HL-60/S4 treated with retinoic acid at 250 ng/mL for 4 days and 3 days (cell line): ENCODE measurements around the gene DNAJB8.

Experiments
- in situ Hi-C: fragments of 300-500 bp; cut with MboI; formaldehyde crosslinking; loops from 2 replicates; pipeline ENCODE4 v1.7.0; 2022; ENCODE audit warnings: low sequenced_read_pairs

The DNAJB8 gene

DNA sequence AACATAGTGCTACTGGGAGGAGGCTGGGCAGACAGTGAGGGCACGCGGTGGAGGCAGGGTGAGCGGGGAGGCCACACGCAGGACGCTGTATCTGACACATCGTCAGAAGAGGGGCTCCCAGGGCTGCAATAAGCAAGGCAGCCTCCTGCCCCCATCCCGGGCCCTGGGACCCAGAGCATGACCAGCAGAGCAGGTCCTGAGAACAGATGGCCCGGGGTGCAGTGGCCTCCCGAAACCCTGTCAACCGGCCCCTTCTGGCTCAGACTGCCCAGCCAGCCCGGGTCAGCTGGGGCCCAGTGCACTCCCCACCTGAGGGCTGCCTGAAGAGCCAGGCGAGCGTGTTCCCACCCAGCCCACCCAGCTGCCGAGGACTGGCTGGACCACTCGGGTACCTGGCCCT lies 37.4 kb downstream of the DNAJB8 start:
- in situ Hi-C loops = loop anchor here (10.0 kb wide), 1 partner anchor 176 kb away; no protein-coding TSS in a partner anchor

DNA sequence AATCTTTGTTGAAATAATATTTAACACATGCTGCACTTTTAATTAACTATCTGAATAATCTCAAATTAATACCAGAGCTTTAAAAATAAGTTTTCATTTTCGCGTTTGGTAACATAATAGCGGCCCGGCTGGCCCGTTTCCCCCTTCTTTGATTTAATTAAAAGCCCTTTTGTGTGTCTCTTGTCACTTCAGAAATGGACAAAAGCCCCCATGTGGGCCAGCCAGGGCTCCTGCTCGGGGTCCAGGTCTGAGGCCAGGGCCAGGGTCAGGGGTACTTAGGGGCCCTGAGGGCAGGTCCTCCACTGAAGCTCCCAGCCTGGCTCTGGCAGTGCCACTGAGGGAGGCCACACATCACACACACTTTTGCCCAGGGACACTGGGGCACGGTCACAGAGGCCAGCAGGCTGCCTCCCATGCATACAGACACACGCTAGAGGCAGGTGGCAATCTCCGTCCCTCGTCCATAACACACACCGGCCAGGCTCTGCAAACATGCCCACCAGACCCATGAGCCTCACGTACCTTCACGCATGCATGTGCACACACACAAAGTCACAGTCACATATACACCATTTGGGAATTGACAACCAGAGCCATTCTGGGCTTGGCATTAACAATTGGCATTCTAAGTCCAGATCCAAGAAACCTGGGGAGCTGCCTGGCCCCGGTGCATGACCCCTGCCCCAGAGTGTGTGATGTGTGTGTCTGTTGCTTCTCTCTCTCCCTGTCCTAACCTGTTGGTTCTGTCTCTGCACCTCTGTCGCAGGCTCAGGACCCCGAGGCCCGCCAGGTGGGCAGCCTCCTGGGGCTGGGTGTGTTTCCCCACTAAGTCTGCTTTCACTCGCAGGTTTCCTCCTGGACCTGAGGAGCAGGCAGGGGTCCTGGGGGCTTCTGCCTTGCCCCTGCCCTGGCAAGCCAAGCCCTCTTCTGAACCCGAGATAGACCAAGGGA lies 38.5 kb downstream of the DNAJB8 start:
- in situ Hi-C loops = loop anchor here (10.0 kb wide), 1 partner anchor 177 kb away; no protein-coding TSS in a partner anchor

DNA sequence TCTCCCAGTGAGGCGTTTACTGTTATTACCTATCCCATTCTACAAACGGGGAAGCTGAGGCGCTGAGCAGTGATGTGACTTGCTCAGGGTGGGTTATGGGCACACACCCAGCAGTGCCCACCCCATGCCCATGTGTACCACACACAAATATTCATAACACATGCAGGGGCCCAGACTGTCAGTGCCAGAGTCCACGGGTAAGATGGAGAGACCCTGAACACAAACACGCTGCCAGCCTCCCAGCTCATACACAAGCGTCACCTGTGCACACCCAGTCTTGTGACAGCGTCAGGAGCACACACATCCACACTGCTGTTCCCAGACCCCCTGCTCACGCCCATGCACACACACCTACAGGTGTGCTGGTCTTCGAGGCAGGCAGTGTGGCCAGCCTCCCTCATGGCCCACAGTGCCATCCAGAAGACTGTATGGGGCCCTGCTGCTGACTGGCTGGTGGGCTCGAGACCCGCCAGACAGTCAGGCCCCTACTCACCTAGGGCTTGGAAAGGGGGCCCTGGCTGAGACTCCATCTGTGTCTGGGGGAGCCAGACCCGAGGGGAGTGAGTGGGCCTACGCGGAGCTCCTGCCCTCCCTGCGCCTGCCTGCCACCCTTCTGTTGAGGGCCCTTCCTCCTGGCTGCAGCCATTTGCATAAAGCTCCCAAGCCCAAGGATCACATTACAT lies 39.4 kb downstream of the DNAJB8 start:
- in situ Hi-C loops = loop anchor here (10.0 kb wide), 1 partner anchor 177 kb away; no protein-coding TSS in a partner anchor

DNA sequence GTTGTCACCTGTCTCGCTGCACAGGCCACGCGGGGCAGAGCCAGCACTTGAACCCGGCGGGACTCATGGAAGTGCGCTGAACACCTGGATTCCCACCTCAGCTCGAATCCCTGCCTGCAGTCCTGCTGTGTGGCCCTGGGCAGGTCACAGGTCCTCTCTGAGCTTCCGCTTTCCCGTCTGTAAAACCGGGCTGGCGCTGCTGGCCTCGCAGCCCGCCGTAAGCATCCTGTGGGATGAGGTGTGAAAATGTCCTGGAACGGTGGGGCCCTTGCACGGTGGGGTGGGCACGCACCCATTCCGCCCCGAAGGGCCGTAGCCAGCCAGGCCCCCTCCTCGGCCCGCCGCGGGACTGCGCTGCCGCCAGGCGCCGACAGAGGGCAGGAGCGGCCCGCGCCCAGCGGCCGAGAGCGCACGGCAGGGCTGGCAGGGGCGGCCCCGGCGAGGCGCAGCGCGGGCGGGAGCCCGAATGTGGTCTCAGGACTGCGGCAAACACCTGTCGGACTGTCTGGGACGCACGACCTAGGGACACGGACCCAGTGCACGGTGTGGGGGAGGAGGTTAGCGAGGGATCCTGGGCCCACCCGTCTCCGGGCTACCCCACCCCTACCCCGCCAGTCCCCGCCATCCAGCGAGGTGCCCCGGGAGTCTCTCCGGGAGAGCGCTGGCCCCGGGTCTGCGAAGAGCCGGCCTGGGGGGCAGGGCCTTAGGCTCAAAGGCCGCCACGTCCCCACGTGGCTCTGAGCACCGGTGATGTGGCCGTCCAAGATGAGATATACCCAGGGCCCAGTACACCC lies 40.4 kb downstream of the DNAJB8 start:
- in situ Hi-C loops = loop anchor here (10.0 kb wide), 1 partner anchor 178 kb away; no protein-coding TSS in a partner anchor

DNA sequence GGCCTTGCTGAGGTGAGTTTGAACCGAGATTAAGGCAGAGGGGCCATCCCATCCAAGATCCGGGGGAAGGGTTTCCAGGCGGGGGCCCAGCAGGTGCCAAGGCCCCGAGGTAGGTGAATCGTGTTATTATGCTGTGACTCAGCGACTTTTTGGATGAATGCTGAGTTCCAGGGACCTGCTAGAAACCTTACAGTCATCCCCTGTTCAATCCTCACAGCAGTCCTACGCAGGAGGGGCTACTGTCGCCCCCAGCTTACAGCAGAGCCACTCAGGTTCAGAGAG lies 40.9 kb downstream of the DNAJB8 start:
- in situ Hi-C loops = loop anchor here (10.0 kb wide), 1 partner anchor 179 kb away; no protein-coding TSS in a partner anchor

DNA sequence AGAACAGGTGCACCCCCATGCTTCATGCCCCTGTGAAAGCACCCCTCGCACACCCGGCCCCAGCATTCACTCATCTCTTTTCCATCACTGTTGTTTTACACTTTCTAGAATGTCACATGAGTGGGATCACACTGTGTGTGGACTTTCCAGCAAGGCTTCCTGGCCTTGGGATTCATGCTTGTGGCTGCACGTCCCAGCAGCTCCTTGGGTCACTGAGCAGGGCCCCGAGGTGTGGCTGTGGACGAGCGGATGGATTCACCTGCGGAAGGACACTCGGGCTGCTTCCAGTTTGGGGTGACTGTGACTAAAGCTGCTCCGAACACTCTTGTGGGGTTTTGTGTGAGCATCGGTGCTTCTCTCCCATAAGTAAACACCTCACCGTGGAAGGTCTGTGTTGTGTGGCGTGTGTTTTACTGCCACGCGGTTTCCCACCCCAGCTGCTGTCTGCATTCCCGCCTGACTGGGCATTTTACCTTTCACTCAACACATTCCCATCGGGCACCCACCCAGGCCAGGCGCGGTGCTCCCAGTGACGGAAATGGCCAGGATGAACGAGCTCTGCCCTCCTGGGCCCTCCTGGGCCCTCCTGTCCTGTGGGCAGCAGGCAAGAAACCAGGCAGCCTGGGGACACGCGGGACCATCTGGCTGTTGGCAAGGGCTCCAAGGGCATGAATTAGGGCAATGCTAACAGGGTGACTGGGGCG lies 41.4 kb downstream of the DNAJB8 start:
- in situ Hi-C loops = loop anchor here (10.0 kb wide), 1 partner anchor 180 kb away; no protein-coding TSS in a partner anchor

DNA sequence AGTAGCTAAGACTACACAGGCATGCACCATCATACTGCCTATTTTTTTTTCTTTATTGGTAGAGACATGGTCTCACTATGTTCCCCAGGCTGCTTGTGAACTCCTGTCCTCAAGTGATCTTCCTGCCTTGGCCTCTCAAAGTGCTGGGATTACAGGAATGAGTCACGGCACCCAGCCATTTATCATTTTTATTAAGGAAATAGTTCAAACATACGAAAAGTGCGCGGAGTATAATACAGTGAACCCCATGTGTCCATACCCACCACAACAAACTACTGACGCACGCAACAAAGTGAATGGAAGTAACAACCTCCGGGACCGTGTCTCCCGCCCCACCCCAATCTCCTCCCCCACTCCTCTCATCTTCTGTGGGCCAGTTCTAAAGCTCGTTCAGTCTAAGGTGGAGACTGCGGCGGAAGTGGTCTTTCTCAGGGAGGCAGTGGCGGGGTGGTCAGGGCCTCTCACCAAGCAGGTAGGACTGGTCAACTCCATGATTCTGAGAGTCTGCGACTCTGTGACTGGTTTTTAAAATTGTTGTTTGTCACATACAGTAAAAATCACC lies 42.1 kb downstream of the DNAJB8 start:
- in situ Hi-C loops = loop anchor here (10.0 kb wide), 1 partner anchor 180 kb away; no protein-coding TSS in a partner anchor

DNA sequence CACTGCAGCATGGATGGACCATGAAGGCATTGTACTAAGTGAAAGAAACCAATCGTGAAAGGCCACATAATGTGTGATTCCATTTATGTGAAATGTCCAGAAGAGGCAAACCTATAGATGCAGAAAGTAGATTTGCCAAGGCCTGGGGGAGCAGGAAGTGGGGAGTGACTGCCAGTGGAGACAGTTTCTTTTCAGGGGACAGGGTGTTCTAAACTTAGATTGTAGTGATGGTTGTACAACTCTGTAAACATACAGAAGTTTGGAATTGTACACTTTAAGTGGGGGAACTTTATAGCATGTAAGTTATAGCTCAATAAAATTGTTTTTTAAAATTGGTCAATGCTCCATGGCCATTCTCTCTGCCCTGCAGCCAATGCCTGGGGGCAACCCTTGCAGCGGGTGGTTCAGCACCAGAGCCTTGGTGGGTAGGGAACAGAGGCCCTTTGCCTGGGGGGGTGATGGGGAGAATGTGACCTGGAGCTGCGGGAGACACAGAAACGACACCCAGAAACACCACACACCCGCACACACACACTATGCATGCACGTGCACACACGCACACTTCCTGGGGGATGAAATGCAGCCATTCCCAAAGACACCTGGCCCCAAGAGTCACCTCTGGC lies 43.1 kb downstream of the DNAJB8 start:
- in situ Hi-C loops = loop anchor here (10.0 kb wide), 1 partner anchor 181 kb away; no protein-coding TSS in a partner anchor

DNA sequence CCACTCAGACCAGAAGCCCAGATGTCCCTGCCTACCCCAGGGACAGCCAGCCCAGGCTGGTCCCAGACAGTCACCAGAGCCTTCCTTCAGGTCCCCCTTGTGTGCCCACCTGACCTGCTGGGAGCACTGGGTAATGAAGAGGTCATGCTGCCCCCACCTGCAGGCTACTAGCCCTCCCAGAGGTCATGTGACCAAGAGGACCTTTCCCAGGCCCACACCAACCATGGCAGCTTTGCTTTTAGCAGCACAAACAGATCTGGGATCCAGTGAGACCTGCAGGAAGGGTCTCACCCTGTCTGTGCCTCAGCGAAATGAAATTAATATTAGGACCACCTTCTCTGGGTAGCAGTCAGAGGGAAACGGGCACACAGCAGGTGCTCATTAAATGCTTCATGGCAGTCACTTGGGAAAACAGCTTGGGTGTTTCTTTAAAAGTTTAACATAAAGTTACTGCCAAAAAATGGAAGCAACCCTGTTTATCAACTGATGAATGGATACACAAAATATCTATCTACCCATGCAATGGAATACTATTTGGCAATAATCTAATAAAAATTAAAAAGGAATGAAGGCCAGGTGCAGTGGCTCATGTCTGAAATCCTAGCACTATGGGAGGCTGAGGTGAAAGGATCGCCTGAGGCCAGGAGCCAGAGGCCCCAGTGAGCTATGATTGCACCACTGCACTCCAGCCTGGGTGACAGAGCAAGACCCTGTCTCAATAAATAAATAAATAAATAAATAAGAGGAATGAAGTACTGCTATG lies 43.7 kb downstream of the DNAJB8 start:
- in situ Hi-C loops = loop anchor here (10.0 kb wide), 1 partner anchor 182 kb away; no protein-coding TSS in a partner anchor

DNA sequence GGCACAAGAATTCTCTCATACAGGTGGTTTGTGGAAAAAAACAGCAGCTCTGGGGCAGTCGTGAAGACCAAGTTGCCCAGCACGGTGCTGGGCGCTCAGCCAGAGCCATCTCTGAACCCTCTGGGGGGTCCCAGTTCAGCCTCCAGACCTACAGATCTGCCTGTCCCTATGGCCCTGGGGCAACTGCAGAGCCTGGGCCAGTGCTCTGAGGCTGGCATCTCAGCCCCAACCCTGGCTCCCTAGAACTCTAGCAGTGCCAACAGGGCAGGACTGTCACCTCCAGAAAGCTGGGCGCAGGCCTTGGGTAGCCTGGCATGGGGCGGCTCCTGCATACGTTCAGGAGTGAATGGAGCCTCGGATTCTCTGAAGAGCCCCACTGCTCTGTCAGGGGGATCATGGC lies 44.7 kb downstream of the DNAJB8 start:
- in situ Hi-C loops = loop anchor here (10.0 kb wide), 1 partner anchor 183 kb away; no protein-coding TSS in a partner anchor

DNA sequence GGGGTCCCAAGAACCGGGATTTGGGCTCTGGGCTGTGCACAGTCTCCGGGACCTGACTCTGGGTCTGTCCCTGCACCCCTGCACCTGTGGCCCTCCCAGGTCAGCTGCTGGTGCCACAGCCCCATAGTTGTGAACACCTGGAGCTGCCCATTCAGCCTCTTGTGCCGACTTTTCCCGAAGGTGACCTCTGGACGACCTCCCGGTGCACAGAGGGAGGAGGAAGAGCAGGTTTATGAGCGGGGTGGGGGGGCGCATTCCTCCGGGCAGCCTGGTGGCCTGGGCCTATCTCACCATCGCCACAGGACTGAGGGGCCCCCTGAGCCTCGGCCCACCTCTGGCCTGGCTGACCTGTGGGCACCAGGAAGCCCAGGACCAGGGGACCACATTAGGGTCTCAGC lies 45.3 kb downstream of the DNAJB8 start:
- in situ Hi-C loops = loop anchor here (10.0 kb wide), 1 partner anchor 183 kb away; no protein-coding TSS in a partner anchor

DNA sequence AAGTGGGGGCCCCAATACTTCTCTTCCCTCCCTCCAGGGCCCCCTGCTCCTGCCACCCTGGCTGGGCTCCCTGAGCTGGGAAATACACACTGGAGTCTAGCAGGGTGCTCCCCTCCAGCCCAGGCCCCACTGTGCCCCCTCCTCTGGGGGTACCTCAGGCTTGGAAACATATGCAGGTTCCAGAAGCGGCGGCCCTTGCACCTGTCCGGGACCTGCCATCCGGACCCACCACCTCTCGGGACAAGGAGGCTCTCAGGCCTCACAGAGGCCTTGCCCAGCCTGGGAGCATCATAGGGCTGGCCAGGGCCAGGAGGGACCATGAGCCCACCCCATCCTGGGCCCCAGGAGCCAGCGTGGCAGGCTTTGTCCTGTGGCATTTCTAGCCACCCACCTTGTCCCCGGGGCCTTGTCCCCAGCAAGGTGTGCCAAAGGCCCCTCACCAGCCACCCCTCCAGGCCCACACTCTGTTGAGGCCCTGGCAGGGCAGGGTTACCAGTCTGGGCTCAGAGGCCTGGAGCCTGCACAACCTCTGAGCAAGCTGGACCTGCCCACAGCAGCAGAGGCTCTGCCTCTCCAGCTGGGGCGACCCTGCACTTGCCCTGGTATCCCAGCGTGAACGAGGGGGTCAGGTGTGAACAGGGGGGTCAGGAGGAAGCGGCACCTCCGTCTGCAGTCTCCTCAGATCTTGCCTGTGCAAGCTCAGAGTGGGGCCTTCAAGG lies 45.8 kb downstream of the DNAJB8 start:
- in situ Hi-C loops = loop anchor here (10.0 kb wide), 1 partner anchor 184 kb away; no protein-coding TSS in a partner anchor

DNA sequence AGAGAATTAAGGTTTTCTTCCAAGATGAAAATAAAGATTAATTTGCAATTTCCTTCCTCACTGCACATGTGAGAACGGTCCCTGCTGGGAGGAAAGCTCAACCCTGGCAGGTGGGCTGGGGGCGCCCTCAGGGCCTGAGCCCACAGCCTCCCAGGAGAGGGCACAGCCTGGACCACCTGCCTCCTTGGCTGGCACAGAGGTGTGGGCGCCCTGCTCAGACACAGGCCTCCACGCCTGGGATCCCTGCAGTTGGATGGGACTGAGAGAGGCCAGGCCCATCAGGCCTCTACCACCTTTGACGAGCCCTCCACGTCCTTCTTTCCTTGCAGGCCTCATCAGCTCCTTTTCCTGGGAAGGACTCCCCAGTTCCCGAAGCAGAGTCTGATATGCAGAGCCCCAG lies 46.4 kb downstream of the DNAJB8 start:
- in situ Hi-C loops = loop anchor here (10.0 kb wide), 1 partner anchor 185 kb away; no protein-coding TSS in a partner anchor

DNA sequence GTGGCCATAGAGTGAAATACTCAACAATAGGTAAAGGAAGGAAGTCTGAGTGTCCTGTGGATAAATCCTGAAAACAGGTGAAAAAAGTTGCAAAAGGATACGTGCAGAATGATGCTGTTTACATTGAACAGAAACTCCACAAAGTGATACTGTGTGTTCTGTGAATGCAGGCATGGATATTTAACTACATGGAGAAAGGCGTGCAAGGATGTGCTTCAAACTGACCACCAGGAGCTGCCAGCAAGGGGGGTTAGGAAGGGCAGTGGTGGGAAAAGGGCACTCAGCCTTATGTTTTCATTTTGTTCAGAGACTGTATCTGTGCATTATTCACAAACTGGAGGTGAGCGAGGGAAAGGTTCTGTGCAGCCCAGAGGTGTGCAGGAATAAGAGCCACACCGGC lies 47.4 kb downstream of the DNAJB8 start:
- in situ Hi-C loops = no loop called here

DNA sequence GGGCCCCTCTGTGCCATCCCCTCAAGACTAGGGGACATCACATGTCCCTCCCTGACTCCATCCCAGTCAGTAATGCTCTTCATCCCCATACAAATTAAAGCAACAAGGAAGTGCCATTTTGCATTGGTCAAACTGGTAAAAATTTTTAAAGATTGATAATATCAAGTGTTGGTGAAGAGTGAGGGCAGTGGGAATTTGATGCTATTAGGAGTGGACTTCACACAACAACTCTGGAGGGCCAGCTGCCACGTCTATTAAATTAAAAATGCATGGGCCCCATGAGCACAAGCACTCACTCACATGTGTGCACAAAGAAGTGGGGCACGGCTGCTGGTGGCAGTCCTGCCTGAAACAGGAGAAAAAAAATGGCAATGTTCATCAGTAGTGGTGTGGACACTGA lies 47.8 kb downstream of the DNAJB8 start:
- in situ Hi-C loops = no loop called here

DNA sequence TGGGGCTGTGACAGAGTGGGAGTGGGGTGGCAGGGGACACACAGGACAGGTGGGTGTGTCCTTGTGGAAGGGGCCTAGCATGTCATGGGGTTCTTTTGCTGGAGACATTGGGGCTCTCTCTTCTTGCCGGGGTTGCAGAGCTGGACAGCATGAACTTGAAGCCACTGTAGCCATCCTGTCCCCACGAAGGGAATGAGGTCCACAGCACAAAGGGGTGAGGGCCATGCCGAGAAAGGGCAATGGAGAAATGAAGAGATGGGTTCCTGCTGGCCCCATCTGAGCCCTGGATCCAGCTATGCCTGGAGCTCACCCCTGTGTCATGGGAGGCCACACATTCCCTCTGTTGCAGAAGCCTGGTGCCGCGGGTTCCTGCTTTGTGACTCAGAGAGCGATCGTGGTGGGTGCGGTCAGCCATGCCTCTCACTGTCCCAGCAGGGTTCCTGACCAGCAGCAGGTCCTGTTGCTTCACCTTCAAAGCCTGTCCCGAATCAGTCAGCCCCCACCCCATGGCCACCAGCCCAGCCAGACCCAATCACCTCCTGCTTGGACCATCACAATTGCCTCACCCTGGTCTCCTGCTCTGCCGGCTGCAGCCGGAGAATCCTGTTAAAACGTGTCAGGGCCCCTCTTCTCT lies 50.0 kb downstream of the DNAJB8 start:
- in situ Hi-C loops = no loop called here
